Testis (tissue), 3 donors: ENCODE data around the gene REPS2. TPM values are rescaled to one million over a fixed set of nuclear protein-coding genes. Genes with fewer than 3 reads are reported as not detected.

Source experiments
- DNase-seq: peaks from one replicate; pipeline ENCODE4 v3.0.0-alpha.2; 2019
- H3K27ac ChIP-seq, 2 donors: fragments of 200-600 bp; sonication (generic); one replicate each; pipeline ENCODE4 v1.5.1; 2019
- H3K27me3 ChIP-seq: fragments of 200-600 bp; sonication (generic); one replicate; pipeline ENCODE4 v1.5.1; 2019
- H3K36me3 ChIP-seq: fragments of 200-600 bp; sonication (generic); one replicate; pipeline ENCODE4 v1.5.1; 2017; ENCODE audit warnings: low read depth; ENCODE audit errors: missing control alignments
- H3K4me1 ChIP-seq: fragments of 200-600 bp; sonication (generic); one replicate; pipeline ENCODE4 v1.5.1; 2019
- H3K4me3 ChIP-seq, 2 donors: fragments of 200-600 bp; sonication (generic); one replicate each; pipeline ENCODE4 v1.5.1; 2017 to 2019
- H3K9me3 ChIP-seq: fragments of 200-600 bp; sonication (generic); one replicate; pipeline ENCODE4 v1.5.1; 2017
- POLR2A ChIP-seq: fragments of 450-650 bp; IDR thresholded peaks from one replicate; pipeline ENCODE4 v1.6.1; 2017; ENCODE audit warnings: antibody characterized with exemption, mild to moderate bottlenecking, moderate library complexity
- WGBS, 2 donors: methylation state at CpG; one replicate each; pipeline ENCODE4 v1.1.5; 2018; 5-methylcytosine and 5-hydroxymethylcytosine counted together
- intact Hi-C: fragments of 100-400 bp; cut with DNase I; formaldehyde crosslinking; loops from one replicate; pipeline ENCODE4 v1.15.1; 2023; ENCODE audit warnings: low total_unique reads
- polyA plus RNA-seq: library from polyadenylated mRNA; stranded (reverse); fragments of 350-450 nt; fragmentation: Illumina TruSeq; extraction: RNeasy Lipid Tissue Mini Kit (QIAGEN cat#74804); gene quantifications from one replicate; pipeline ENCODE4 v1.2.3, GENCODE V29; 2014; ENCODE audit warnings: low read depth, low replicate concordance; ENCODE audit not compliant: insufficient read depth
- total RNA-seq, 2 donors: library from RNA; depleted of rRNA; stranded (reverse); fragments of >200 nt; gene quantifications; one replicate each; pipeline ENCODE4 v1.2.3, GENCODE V29; 2016
- TF ChIP-seq, protein P1 (sequence below), 3 experiments: fragments of 450-650 bp in 2 of 3; fragments of 200-600 bp in 1 of 3; sonication (generic) in 1 of 3; IDR thresholded peaks; one replicate each; pipeline ENCODE4 v1.5.1; 2016 to 2019; ENCODE audit warnings: antibody characterized with exemption in 3 of 3, mild to moderate bottlenecking in 2 of 3, moderate library complexity in 1 of 3

Gene REPS2
- total and polyA plus RNA-seq, 3 donors from 2014 or later: 6.7 to 19.6 (median 13.2) TPM

DNA sequence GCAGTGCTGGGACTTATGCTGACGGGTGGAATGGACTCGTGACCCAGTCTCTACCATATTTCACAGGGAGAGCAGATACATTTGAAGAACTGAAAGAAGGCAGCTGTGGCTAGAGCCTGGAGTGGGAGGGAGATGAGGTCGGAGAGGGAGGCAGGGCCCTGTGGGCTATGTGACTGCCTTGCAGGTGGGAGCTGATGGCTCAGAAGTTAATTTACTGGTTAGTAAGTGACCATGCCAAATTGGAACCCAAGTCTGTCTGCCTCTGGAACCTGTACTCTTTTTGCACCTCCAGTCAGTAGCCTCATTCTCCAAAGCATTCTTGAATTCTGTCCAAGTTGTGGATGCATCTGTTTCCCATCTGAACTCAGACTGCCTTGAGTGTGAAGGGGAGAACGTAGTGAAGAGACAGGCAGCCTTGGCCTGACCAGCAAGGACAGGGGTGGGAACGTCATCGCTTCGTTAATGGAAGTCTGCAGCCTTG, 92.3 kb downstream of the REPS2 start:
- intact Hi-C loops: no loop called here
- DNase-seq: peak; percentile 43
- Histone ChIP-seq H3K4me1 (no peaks in the 10 kb centered on the region), H3K4me3 (no peak overlapping the region), H3K27ac (no peak overlapping the region), H3K36me3 (no peaks in the 10 kb centered on the region), H3K9me3 (no peaks in the 10 kb centered on the region), H3K27me3 (no peaks in the 10 kb centered on the region)
- 26 to 31% methylated on average over 7 of the region's 7 CpGs for WGBS, 2 donors
- no peak for TF ChIP-seq POLR2A
- TF ChIP-seq, protein P1, sequence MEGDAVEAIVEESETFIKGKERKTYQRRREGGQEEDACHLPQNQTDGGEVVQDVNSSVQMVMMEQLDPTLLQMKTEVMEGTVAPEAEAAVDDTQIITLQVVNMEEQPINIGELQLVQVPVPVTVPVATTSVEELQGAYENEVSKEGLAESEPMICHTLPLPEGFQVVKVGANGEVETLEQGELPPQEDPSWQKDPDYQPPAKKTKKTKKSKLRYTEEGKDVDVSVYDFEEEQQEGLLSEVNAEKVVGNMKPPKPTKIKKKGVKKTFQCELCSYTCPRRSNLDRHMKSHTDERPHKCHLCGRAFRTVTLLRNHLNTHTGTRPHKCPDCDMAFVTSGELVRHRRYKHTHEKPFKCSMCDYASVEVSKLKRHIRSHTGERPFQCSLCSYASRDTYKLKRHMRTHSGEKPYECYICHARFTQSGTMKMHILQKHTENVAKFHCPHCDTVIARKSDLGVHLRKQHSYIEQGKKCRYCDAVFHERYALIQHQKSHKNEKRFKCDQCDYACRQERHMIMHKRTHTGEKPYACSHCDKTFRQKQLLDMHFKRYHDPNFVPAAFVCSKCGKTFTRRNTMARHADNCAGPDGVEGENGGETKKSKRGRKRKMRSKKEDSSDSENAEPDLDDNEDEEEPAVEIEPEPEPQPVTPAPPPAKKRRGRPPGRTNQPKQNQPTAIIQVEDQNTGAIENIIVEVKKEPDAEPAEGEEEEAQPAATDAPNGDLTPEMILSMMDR (IDR thresholded peaks at IDR 0.05): no peak

DNA sequence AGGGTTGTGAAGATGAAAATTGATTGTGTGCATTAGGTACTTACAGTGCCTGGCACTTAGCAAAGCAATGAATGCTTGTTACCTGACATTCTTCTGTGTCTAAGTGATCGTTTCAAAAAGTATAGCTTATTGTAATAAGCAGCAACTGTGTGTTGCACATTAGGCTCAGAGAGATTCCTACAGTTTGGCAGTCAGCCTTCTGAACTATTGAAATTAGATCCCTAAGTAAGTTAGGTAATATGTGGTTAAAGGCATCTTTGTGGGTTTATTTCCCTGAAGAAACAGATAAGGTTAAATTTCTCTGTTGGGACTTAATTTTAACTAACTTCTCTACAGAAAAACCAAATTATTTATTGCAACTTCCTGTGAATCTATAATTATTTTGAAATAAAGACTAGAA, 93.4 kb downstream of the REPS2 start:
- Histone ChIP-seq H3K27me3 (no peaks in the 10 kb centered on the region), H3K4me3 (no peak overlapping the region), H3K4me1 (no peaks in the 10 kb centered on the region), H3K27ac (no peak overlapping the region), H3K9me3 (no peaks in the 10 kb centered on the region), H3K36me3 (no peaks in the 10 kb centered on the region)
- WGBS, 2 donors: 53 to 70% methylated on average over 1 of the region's 1 CpG
- DNase-seq: no peak
- intact Hi-C loops: no loop called here
- TF ChIP-seq, protein P1 (IDR thresholded peaks at IDR 0.05): no peak
- no peak for TF ChIP-seq POLR2A

DNA sequence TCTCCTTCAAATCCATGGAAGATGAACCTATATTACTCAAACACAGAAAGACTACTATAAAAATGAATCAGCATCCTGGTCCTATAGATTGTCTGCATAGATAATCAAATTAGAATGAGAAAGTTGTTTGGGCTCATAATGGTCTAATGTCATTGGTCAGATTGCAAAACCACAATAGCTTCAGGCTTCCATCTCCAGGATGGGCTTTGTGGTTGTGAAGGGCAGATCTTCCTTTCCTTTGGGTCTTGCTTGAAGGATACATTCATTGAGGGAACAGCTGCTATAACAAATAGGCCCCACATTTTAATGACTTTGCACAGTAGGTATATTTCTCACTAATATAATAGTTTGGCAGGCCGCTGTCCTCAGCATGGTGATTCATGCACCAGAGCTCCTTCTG, 94.3 kb downstream of the REPS2 start:
- Histone ChIP-seq H3K9me3 (no peaks in the 10 kb centered on the region), H3K27me3 (no peaks in the 10 kb centered on the region), H3K4me3 (no peak overlapping the region), H3K27ac (no peak overlapping the region), H3K4me1 (no peaks in the 10 kb centered on the region), H3K36me3 (no peaks in the 10 kb centered on the region)
- DNase-seq: no peak
- TF ChIP-seq POLR2A: no peak
- TF ChIP-seq, protein P1 (IDR thresholded peaks at IDR 0.05): no peak
- intact Hi-C loops: no loop called here
- 90 to 100% methylated on average over 1 of the region's 1 CpG for WGBS, 2 donors

DNA sequence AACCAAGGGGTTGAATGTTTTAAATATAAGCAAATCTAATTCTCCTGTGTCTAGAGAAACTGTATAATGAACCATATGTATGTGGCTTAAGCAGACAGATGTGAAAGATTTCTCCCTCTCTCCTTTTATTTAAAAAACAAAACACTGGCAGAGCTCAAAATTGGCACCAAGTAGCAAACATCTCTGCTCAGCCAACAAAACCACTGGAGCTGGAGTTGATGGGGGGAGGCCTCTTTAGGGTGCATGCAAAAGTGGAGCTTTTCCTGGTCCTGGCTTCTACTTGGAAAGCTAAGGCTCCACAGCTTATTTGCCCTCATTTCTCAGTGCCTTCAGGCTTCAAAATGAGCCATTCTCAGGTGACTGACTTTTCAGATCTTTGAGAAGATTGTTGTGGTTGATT, 95.6 kb downstream of the REPS2 start:
- H3K9me3 ChIP-seq: no peaks in the 10 kb centered on the region
- H3K27me3 ChIP-seq: no peaks in the 10 kb centered on the region
- intact Hi-C loops: no loop called here
- no peak overlapping the region for H3K27ac ChIP-seq
- H3K4me1 ChIP-seq: no peaks in the 10 kb centered on the region
- DNase-seq: no peak
- no peaks in the 10 kb centered on the region for H3K36me3 ChIP-seq
- TF ChIP-seq, protein P1 (IDR thresholded peaks at IDR 0.05): no peak
- no peak for TF ChIP-seq POLR2A
- no peak overlapping the region for H3K4me3 ChIP-seq

DNA sequence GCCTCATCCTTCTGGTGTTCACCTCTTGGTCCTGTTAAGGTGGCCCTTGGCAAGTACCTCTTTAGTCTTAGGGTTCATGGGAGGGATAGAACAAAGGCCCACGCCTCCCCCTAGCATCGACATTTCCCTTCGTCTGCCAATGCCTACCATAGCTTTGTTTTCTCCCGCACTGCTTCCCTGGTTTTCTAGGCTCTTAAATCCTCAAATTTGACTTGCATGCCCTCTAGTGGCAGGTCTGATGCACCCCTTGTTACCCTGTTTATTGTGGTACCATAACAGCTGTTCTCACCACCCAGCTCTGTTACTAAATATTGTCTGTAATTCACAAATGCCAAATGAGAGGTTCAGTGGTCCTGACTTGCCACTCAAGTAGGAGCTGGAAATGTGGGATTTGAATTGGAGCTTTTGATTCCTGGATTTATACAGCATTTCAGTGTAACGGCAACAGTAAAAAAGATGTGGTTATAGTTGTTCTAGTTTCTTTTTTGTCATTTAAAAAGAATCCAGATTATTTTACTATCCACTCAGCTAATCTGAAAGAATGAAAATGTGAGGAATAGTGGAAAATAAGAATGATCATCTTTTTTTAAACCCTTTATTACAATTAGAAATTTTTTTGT, 100.1 kb downstream of the REPS2 start:
- Histone ChIP-seq H3K4me1 (no peaks in the 10 kb centered on the region), H3K27me3 (no peaks in the 10 kb centered on the region), H3K4me3 (no peak overlapping the region), H3K27ac (no peak overlapping the region), H3K9me3 (no peaks in the 10 kb centered on the region), H3K36me3 (no peaks in the 10 kb centered on the region)
- DNase-seq: peak; percentile 80
- WGBS, 2 donors: 23 to 42% methylated on average over 5 of the region's 5 CpGs
- intact Hi-C loops: no loop called here
- TF ChIP-seq, protein P1 (IDR thresholded peaks at IDR 0.05): peak; percentile 61 to 72 (median 62)
- TF ChIP-seq POLR2A: no peak
